ENCODE results near the gene AGAP1. TPM values are rescaled to one million over a fixed set of nuclear protein-coding genes. Genes with fewer than 3 reads are reported as not detected.
"Not testable (repeated sequence)": the region's sequence is repeated elsewhere in the genome, so short reads cannot be mapped to it uniquely, and the experiment has no call there.

The AGAP1 gene
- total RNA-seq, 1 donor from 2014 or later: 43.8 TPM

DNA sequence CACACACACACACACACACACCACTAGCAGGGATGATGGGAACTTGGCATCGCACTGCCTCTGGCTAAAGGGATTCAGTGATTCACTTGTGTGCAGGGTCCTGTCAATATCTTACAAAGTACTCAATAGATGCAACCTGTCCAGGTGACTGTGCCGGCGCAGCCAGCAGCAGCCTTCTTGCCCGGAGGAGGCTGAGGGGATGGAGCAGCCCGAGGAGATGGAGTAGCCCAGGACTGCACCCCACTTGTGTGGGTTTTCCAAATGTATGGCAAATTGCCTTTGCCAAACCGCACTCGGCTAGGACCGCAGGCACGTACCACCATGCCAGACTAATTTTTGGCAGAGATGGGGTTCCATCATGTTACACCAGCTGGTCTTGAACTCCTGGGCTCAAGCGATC is 643.2 kb downstream of the AGAP1 start:
- no peaks in the 10 kb centered on the region for H3K27me3 Mint-ChIP-seq (ENCODE audit: unreplicated experiment)
- H3K36me3 Mint-ChIP-seq (ENCODE audit: unreplicated experiment): peaks cover 7% of the 10 kb centered on the region
- no peak overlapping the region for H3K4me3 Mint-ChIP-seq (ENCODE audit: unreplicated experiment)
- no peak for DNase-seq (ENCODE audit: extremely low spot score, unreplicated experiment)
- H3K27ac Mint-ChIP-seq (ENCODE audit: unreplicated experiment): no peak overlapping the region
- no peaks in the 10 kb centered on the region for H3K4me1 Mint-ChIP-seq (ENCODE audit: unreplicated experiment)
- TF ChIP-seq CTCF (IDR thresholded peaks at IDR 0.05): no peak
- H3K9me3 Mint-ChIP-seq (ENCODE audit: unreplicated experiment): no peaks in the 10 kb centered on the region

DNA sequence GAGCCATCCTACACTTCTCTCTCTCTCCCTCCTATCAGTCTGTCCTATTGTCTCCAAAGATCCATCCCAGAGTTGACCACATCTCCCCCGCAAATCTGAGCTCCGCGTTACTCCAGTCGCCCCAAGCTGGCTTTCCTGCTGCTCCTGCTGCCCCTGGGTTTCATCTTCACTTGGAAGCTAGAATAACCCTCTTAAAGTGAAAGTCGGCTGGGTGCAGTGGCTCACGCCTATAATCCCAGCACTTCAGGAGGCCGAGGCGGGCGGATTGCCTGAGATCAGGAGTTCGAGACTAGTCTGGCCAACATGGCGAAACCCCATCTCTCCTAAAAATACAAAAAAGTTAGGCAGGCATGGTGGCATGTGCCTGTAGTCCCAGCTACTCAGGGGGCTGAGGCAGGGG is 647.8 kb downstream of the AGAP1 start:
- DNase-seq (ENCODE audit: extremely low spot score, unreplicated experiment); H3K36me3 Mint-ChIP-seq (ENCODE audit: unreplicated experiment); H3K27ac Mint-ChIP-seq (ENCODE audit: unreplicated experiment); H3K9me3 Mint-ChIP-seq (ENCODE audit: unreplicated experiment); H3K27me3 Mint-ChIP-seq (ENCODE audit: unreplicated experiment); H3K4me3 Mint-ChIP-seq (ENCODE audit: unreplicated experiment); H3K4me1 Mint-ChIP-seq (ENCODE audit: unreplicated experiment): not testable (repeated sequence)

GRCh38 chr2:236143811-236144210 is 650.0 kb downstream of the AGAP1 start:
- Mint-ChIP-seq H3K27me3 (ENCODE audit: unreplicated experiment) (peaks cover 3% of the 10 kb centered on the region), H3K27ac (ENCODE audit: unreplicated experiment) (no peak overlapping the region), H3K4me1 (ENCODE audit: unreplicated experiment) (no peaks in the 10 kb centered on the region), H3K36me3 (ENCODE audit: unreplicated experiment) (no peaks in the 10 kb centered on the region), H3K9me3 (ENCODE audit: unreplicated experiment) (no peaks in the 10 kb centered on the region), H3K4me3 (ENCODE audit: unreplicated experiment) (no peak overlapping the region)
- no peak for TF ChIP-seq CTCF (IDR thresholded peaks at IDR 0.05)
- no peak for DNase-seq (ENCODE audit: extremely low spot score, unreplicated experiment)

DNA sequence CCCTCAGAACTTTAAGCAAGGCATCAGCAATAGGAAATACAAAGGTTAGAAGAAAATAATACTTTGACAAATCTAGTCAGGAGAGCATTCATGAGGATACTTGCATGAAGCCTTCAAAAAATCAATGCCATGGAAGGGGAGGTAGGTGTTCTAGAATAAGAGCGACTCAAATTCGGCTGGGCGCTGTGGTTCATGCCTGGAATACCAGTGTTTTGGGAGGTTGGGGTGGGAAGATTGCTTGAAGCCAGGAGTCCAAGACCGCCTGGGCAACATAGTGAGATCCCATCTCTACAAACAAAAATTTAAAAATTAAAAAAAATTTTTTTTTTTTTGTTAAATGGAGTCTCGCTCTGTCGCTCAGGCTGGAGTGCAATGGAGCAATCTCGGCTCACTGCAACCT is 652.6 kb downstream of the AGAP1 start:
- Mint-ChIP-seq H3K4me3 (ENCODE audit: unreplicated experiment) (no peak overlapping the region), H3K9me3 (ENCODE audit: unreplicated experiment) (peaks cover 10% of the 10 kb centered on the region), H3K36me3 (ENCODE audit: unreplicated experiment) (no peaks in the 10 kb centered on the region), H3K27me3 (ENCODE audit: unreplicated experiment) (peaks cover 3% of the 10 kb centered on the region), H3K27ac (ENCODE audit: unreplicated experiment) (no peak overlapping the region), H3K4me1 (ENCODE audit: unreplicated experiment) (no peaks in the 10 kb centered on the region)
- no peak for TF ChIP-seq CTCF (IDR thresholded peaks at IDR 0.05)
- no peak for DNase-seq (ENCODE audit: extremely low spot score, unreplicated experiment)

DNA sequence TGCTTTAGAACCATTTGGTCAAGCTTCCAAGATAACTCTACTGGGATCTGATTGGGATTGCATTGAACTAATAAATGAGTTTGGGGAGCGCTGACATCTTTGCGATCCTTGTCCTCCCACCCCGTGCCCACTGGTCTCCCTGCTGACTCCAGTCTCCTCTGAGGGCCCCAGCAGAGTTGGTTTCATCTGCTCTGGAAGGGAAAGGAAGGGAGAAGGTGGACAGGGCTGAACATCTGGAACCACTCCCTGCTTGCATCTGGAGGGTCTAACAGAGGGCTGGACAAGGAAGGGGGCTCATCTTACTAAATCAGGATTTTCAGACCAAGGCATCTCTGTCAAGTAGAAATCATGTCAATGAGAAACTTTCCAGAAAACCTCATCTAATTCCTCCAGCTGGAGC is 661.6 kb downstream of the AGAP1 start:
- peaks cover 10% of the 10 kb centered on the region for H3K9me3 Mint-ChIP-seq (ENCODE audit: unreplicated experiment)

More for the DNA sequence above, 661.6 kb downstream of the AGAP1 start:
- no peak for DNase-seq (ENCODE audit: extremely low spot score, unreplicated experiment)
- Mint-ChIP-seq H3K27me3 (ENCODE audit: unreplicated experiment) (no peaks in the 10 kb centered on the region), H3K36me3 (ENCODE audit: unreplicated experiment) (peaks cover 2% of the 10 kb centered on the region), H3K4me3 (ENCODE audit: unreplicated experiment) (no peak overlapping the region), H3K27ac (ENCODE audit: unreplicated experiment) (no peak overlapping the region), H3K4me1 (ENCODE audit: unreplicated experiment) (no peaks in the 10 kb centered on the region)
- no peak for TF ChIP-seq CTCF (IDR thresholded peaks at IDR 0.05)

All from osteocyte (in vitro differentiated cells).